A549 (cell line): ENCODE measurements around the gene EP300.
"Not testable (repeated sequence)": the region's sequence is repeated elsewhere in the genome, so short reads cannot be mapped to it uniquely, and the experiment has no call there.

Experiments used
- CTCF ChIP-seq: fragments of >200 bp; sonication (Bioruptor Twin); formaldehyde crosslinking; IDR thresholded peaks from 3 replicates; pipeline ENCODE4 v1.5.1; 2016
- EP300 ChIP-seq, 2 experiments: fragments of >200 bp; sonication (Bioruptor Twin); formaldehyde crosslinking; IDR thresholded peaks; 2 replicates in 1 of 2; 3 replicates in 1 of 2; pipeline ENCODE4 v1.6.1; 2016 to 2017
- ESRRA ChIP-seq: fragments of 150-350 bp; IDR thresholded peaks from 2 replicates; pipeline ENCODE4 v1.6.1; 2014; ENCODE audit warnings: mild to moderate bottlenecking, low read length, borderline replicate concordance
- POLR2A ChIP-seq: IDR thresholded peaks from 2 replicates; pipeline ENCODE4 v1.6.1; 2012; ENCODE audit warnings: mild to moderate bottlenecking, low read length
- SREBF2 ChIP-seq: fragments of 450-650 bp; IDR thresholded peaks from 2 replicates; pipeline ENCODE4 v1.6.1; 2014; ENCODE audit warnings: mild to moderate bottlenecking, moderate library complexity

GRCh38 chr22:41066341-41066740, 26.1 kb upstream of the EP300 start:
- not testable (repeated sequence) for TF ChIP-seq POLR2A; SREBF2; ESRRA; CTCF; EP300 (IDR thresholded peaks at IDR 0.05)
